H1 (cell line): ENCODE measurements around the gene JDP2. TPM values are rescaled to one million over a fixed set of nuclear protein-coding genes. Genes with fewer than 3 reads are reported as not detected.

Experiments used
- CTCF ChIA-PET: fragments of 300-600 bp; sonication (Branson Sonifier 250); formaldehyde crosslinking; loops from one replicate; lab custom pipeline; 2021; ENCODE audit not compliant: partially characterized antibody; lab: Charles Lee
- POLR2A ChIA-PET: fragments of 300-600 bp; sonication (Branson Sonifier 250); formaldehyde crosslinking; loops from one replicate; lab custom pipeline; 2021; ENCODE audit warnings: inconsistent platforms; ENCODE audit not compliant: partially characterized antibody; lab: Charles Lee
- DNase-seq, 2 experiments: peaks; one replicate each; pipeline versions ENCODE4 v3.0.0 to v3.0.0-alpha.2; 2010 to 2022; ENCODE audit warnings: low spot score in 2 of 2, low read depth in 1 of 2, mixed read lengths in 1 of 2
- FAIRE-seq: peaks from 2 replicates; lab custom pipeline; 2011; peaks lifted over from hg19 to GRCh38; lab: Jason Lieb, UNC
- H2AFZ ChIP-seq: 2 replicates; pipeline ENCODE4 v1.8.1; 2012; ENCODE audit warnings: low read length, inconsistent platforms
- H2AK5ac ChIP-seq: 2 replicates; pipeline ENCODE4 v1.6.1; 2013; ENCODE audit warnings: low read depth, low read length
- H2BK120ac ChIP-seq: replicated peaks from 2 replicates; pipeline ENCODE3; 2013; ENCODE audit warnings: low read depth, low read length, inconsistent platforms
- H2BK12ac ChIP-seq: 2 replicates; pipeline ENCODE4 v1.6.1; 2013; ENCODE audit warnings: low read depth, low read length
- H2BK15ac ChIP-seq: 2 replicates; pipeline ENCODE4 v1.6.1; 2013; ENCODE audit warnings: low read length
- H2BK20ac ChIP-seq: 2 replicates; pipeline ENCODE4 v1.6.1; 2013; ENCODE audit warnings: low read length
- H2BK5ac ChIP-seq: 2 replicates; pipeline ENCODE4 v1.6.1; 2013; ENCODE audit warnings: low read depth, low read length
- H3K14ac ChIP-seq: 2 replicates; pipeline ENCODE4 v1.6.1; 2013; ENCODE audit warnings: inconsistent platforms; ENCODE audit not compliant: insufficient read length
- H3K18ac ChIP-seq: 2 replicates; pipeline ENCODE4 v1.6.1; 2013; ENCODE audit warnings: low read length; ENCODE audit errors: extremely low read depth
- H3K23ac ChIP-seq: 2 replicates; pipeline ENCODE4 v1.6.1; 2013; ENCODE audit warnings: inconsistent platforms; ENCODE audit not compliant: insufficient read length
- H3K23me2 ChIP-seq: 2 replicates; pipeline ENCODE4 v1.6.1; 2013; ENCODE audit warnings: low read depth, low read length
- H3K27ac ChIP-seq: 2 replicates; pipeline ENCODE4 v1.6.1; 2011; ENCODE audit warnings: low read depth, low read length, inconsistent platforms
- H3K27me3 ChIP-seq, 4 experiments: replicated peaks in 1 of 4; 1 replicate in 1 of 4; 2 replicates in 3 of 4; pipeline versions ENCODE4 v1.6.1 to v1.8.1; 2011 to 2013; ENCODE audit warnings: low read length in 3 of 4, mild to moderate bottlenecking in 3 of 4, inconsistent platforms in 2 of 4, mixed read lengths in 2 of 4, moderate library complexity in 1 of 4; ENCODE audit not compliant: control insufficient read depth in 3 of 4, insufficient read depth in 3 of 4; ENCODE audit errors: extremely low read depth in 1 of 4
- H3K36me3 ChIP-seq, 4 experiments: 2 replicates each; pipeline versions ENCODE4 v1.6.1 to v1.8.1; 2011 to 2013; ENCODE audit warnings: mild to moderate bottlenecking in 4 of 4, low read length in 3 of 4, moderate library complexity in 2 of 4, control low read depth in 1 of 4, inconsistent platforms in 1 of 4; ENCODE audit not compliant: insufficient read depth in 4 of 4, control insufficient read depth in 2 of 4
- H3K4ac ChIP-seq: replicated peaks from 2 replicates; pipeline ENCODE3; 2013; ENCODE audit warnings: low read length, low read depth, mixed read lengths, inconsistent platforms; ENCODE audit not compliant: insufficient read length
- H3K4me1 ChIP-seq, 4 experiments: replicated peaks in 1 of 4; 1 replicate in 1 of 4; 2 replicates in 3 of 4; pipeline versions ENCODE4 v1.6.1 to v1.8.1; 2011 to 2013; ENCODE audit warnings: low read length in 3 of 4, inconsistent platforms in 2 of 4, mixed read lengths in 1 of 4; ENCODE audit not compliant: insufficient read depth in 4 of 4, control insufficient read depth in 3 of 4
- H3K4me2 ChIP-seq, 2 experiments: 2 replicates each; pipeline versions ENCODE4 v1.6.1 to v1.8.1; 2011 to 2013; ENCODE audit warnings: low read depth in 2 of 2, low read length in 2 of 2, control low read depth in 1 of 2, inconsistent platforms in 1 of 2, mild to moderate bottlenecking in 1 of 2; ENCODE audit not compliant: insufficient read depth in 1 of 2
- H3K4me3 ChIP-seq, 4 experiments: fragments of 200-600, 300-600 bp in 1 of 4; sonication (generic), shearing (Covaris generic), sonication (Bioruptor Twin) in 1 of 4; 2 replicates each; pipeline versions ENCODE4 v1.5.1 to v1.8.1; 2011 to 2016; ENCODE audit warnings: low read length in 4 of 4, low read depth in 3 of 4, control low read depth in 2 of 4, inconsistent platforms in 2 of 4, mild to moderate bottlenecking in 2 of 4, mixed read lengths in 1 of 4, moderate library complexity in 1 of 4; ENCODE audit not compliant: insufficient read depth in 2 of 4; ENCODE audit errors: extremely low read depth in 1 of 4
- H3K56ac ChIP-seq: replicated peaks from 2 replicates; pipeline ENCODE3; 2013; ENCODE audit warnings: low read depth, mild to moderate bottlenecking, mixed read lengths, low read length, inconsistent platforms; ENCODE audit not compliant: insufficient read length
- H3K79me1 ChIP-seq: 2 replicates; pipeline ENCODE4 v1.6.1; 2013; ENCODE audit warnings: low read depth, low read length, control low read depth
- H3K79me2 ChIP-seq, 2 experiments: 2 replicates each; pipeline versions ENCODE4 v1.6.1 to v1.8.1; 2012 to 2013; ENCODE audit warnings: low read length in 2 of 2, mild to moderate bottlenecking in 2 of 2, inconsistent platforms in 1 of 2; ENCODE audit not compliant: insufficient read depth in 2 of 2, control insufficient read depth in 1 of 2
- H3K9ac ChIP-seq, 4 experiments: replicated peaks in 1 of 4; 1 replicate in 1 of 4; 2 replicates in 3 of 4; pipeline versions ENCODE4 v1.6.1 to v1.8.1; 2011 to 2013; ENCODE audit warnings: low read depth in 3 of 4, low read length in 3 of 4, control low read depth in 2 of 4, mild to moderate bottlenecking in 2 of 4, moderate library complexity in 2 of 4, inconsistent platforms in 1 of 4; ENCODE audit errors: extremely low read depth in 1 of 4
- H3K9me3 ChIP-seq, 2 experiments: 2 replicates each; pipeline versions ENCODE4 v1.6.1 to v1.8.1; 2012 to 2013; ENCODE audit warnings: mild to moderate bottlenecking in 2 of 2, moderate library complexity in 2 of 2, control low read depth in 1 of 2, inconsistent platforms in 1 of 2, low read depth in 1 of 2, low read length in 1 of 2, mixed read lengths in 1 of 2; ENCODE audit not compliant: insufficient read depth in 2 of 2
- H4K20me1 ChIP-seq, 2 experiments: replicated peaks in 1 of 2; 2 replicates each; pipeline versions ENCODE3 to v1.8.1; 2011 to 2013; ENCODE audit warnings: inconsistent platforms in 2 of 2, low read length in 2 of 2, mild to moderate bottlenecking in 1 of 2; ENCODE audit not compliant: insufficient read depth in 2 of 2, control insufficient read depth in 1 of 2
- H4K5ac ChIP-seq: 2 replicates; pipeline ENCODE4 v1.6.1; 2013; ENCODE audit warnings: low read length, low read depth, mixed read lengths, inconsistent platforms; ENCODE audit not compliant: insufficient read length
- H4K8ac ChIP-seq: 2 replicates; pipeline ENCODE4 v1.8.0; 2013; ENCODE audit warnings: mild to moderate bottlenecking, moderate library complexity, low read length, inconsistent platforms; ENCODE audit not compliant: insufficient read depth; ENCODE audit errors: extremely low read depth
- H4K91ac ChIP-seq: replicated peaks from 2 replicates; pipeline ENCODE3; 2013; ENCODE audit warnings: low read length, mixed read lengths, inconsistent platforms; ENCODE audit not compliant: insufficient read length
- CEBPB ChIP-seq: IDR thresholded peaks from 2 replicates; pipeline ENCODE4 v1.6.1; 2012; ENCODE audit warnings: low read depth, low read length
- FOSL1 ChIP-seq: IDR thresholded peaks from 2 replicates; pipeline ENCODE4 v1.6.1; 2011; ENCODE audit warnings: mild to moderate bottlenecking, low read depth, low read length, moderate library complexity; ENCODE audit not compliant: insufficient read depth
- KDM1A ChIP-seq: fragments of 200-600, 300-600 bp; sonication (generic); IDR thresholded peaks from 2 replicates; pipeline ENCODE4 v1.7.1; 2016; ENCODE audit warnings: mild to moderate bottlenecking, low read length, borderline replicate concordance
- POLR2A ChIP-seq, 2 experiments: IDR thresholded peaks; 1 replicate in 1 of 2; 2 replicates in 1 of 2; pipeline ENCODE4 v1.6.1; 2011; ENCODE audit warnings: low read depth in 2 of 2, low read length in 2 of 2, mild to moderate bottlenecking in 2 of 2; ENCODE audit errors: control extremely low read depth in 1 of 2
- SP4 ChIP-seq: IDR thresholded peaks from 2 replicates; pipeline ENCODE4 v1.6.1; 2012; ENCODE audit warnings: low read length, inconsistent platforms
- SUZ12 ChIP-seq: fragments of 200-600 bp; sonication (generic); IDR thresholded peaks from 2 replicates; pipeline ENCODE4 v1.6.1; 2012; ENCODE audit warnings: mild to moderate bottlenecking, inconsistent platforms, low read length, moderate library complexity, mixed read lengths
- WGBS, 2 experiments: shearing (Covaris generic) in 1 of 2; methylation state at CpG; one replicate each; pipeline versions ENCODE4 v1.1.6 to v1.1.7; 2013 to 2015; ENCODE audit warnings: low lambda C conversion rate in 2 of 2, mixed read lengths in 2 of 2, inconsistent platforms in 1 of 2, low coverage in 1 of 2, missing lambda C conversion rate in 1 of 2; ENCODE audit not compliant: insufficient replicate concordance in 2 of 2, insufficient coverage in 1 of 2, insufficient read length in 1 of 2; ENCODE audit errors: extremely low coverage in 1 of 2, missing lambda C conversion rate in 1 of 2; 5-methylcytosine and 5-hydroxymethylcytosine counted together
- polyA plus RNA-seq, 7 experiments: library from polyadenylated mRNA; depleted of rRNA in 3 of 7; stranded (reverse) in 5 of 7; unstranded in 2 of 7; fragments of >200 nt in 5 of 7; fragments of 200-250 nt in 2 of 7; gene quantifications; 1 replicate in 5 of 7; 2 replicates in 1 of 7; 4 replicates in 1 of 7; pipeline versions ENCODE4 v1.2.1 to v1.2.3, GENCODE V29; 2011 to 2013; ENCODE audit warnings: missing spikeins in 2 of 7, mixed read lengths in 2 of 7
- total RNA-seq: library from RNA; stranded (reverse); fragmentation: NEBNext Ultra II Directional; extraction: Animal tissue kit (Norgen Biotek cat#: 25700); gene quantifications from 2 replicates; pipeline ENCODE4 v1.2.1, GENCODE V29; 2021

JDP2 gene
- total and polyA plus RNA-seq, 2 of the 8 experiments (the other 6 are each of a cell fraction or from before 2014, with no cell fraction given), result 8.9 to 27.2 TPM

DNA sequence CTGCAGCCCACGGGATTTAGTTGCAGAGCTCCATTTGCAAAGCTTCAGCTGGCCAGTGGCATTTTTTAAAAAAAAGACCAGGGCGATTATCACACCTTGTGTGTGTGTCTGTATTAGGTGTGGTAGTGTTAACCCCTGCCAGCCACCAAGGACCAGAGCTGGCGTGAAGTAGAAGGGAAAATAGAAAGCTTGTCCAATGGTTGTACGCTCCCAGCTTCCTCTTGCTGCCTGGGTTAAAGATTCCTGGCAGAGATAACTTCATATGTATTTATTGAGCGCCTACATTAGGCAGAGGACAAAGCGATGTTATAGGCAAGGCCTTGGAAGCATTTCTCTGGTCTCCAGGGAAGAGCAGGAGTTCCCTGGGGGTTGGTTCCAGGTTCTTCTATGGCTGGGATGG lies 3.2 kb downstream of the JDP2 start:
- H3K27me3 ChIP-seq, result peaks cover 0 to 13% (median 10%) of the 10 kb centered on the region in 4 experiments; a peak in 5 of 7 replicates
- no peak overlapping the region for H2BK5ac ChIP-seq
- TF ChIP-seq POLR2A (IDR thresholded peaks at IDR 0.05; ENCODE audit: control extremely low read depth in 1 of 2, low read depth in 2 of 2, low read length in 2 of 2) (no peak), SP4 (no peak), SUZ12 (no peak), FOSL1 (no peak), KDM1A (no peak), CEBPB (no peak)
- H3K4me2 ChIP-seq, result no peak overlapping the region; a peak in 1 of 4 replicates
- no peak overlapping the region for H3K9ac ChIP-seq
- H2AFZ ChIP-seq, result no peak overlapping the region
- H3K23me2 ChIP-seq, result peaks cover 6% of the 10 kb centered on the region; the same call in 1 of the 2 replicates
- H2BK20ac ChIP-seq, result no peak overlapping the region
- H3K56ac ChIP-seq, result no peak overlapping the region
- H2BK12ac ChIP-seq, result no peak overlapping the region
- no peak overlapping the region for H3K27ac ChIP-seq
- H3K18ac ChIP-seq, result no peak overlapping the region
- H3K36me3 ChIP-seq, result peaks cover 0 to 18% (median 3%) of the 10 kb centered on the region in 4 experiments; a peak in 1 of 8 replicates
- no peak overlapping the region for H3K14ac ChIP-seq
- no peaks in the 10 kb centered on the region for H3K9me3 ChIP-seq
- POLR2A ChIA-PET, result interaction anchor here (0.7 to 5.2 kb wide), 7 partner anchors 8 to 261 kb away, joined by 3 to 65 read pairs (median 4); no protein-coding TSS in a partner anchor
- no peak overlapping the region for H2BK15ac ChIP-seq
- H3K4me3 ChIP-seq, result no peak overlapping the region
- peaks cover 3% of the 10 kb centered on the region; the same call in 1 of the 2 replicates for H3K79me1 ChIP-seq
- H3K23ac ChIP-seq, result no peak overlapping the region
- no peak overlapping the region for H4K5ac ChIP-seq
- H4K91ac ChIP-seq, result no peak overlapping the region
- H3K79me2 ChIP-seq, result peaks cover 0 to 31% of the 10 kb centered on the region in 2 experiments; a peak in 2 of 4 replicates
- no peak overlapping the region; the same call in 1 of the 2 replicates for H2AK5ac ChIP-seq
- H3K4me1 ChIP-seq, result peaks cover 8 to 15% (median 13%) of the 10 kb centered on the region in 4 experiments
- FAIRE-seq, result no peak
- no peak overlapping the region for H2BK120ac ChIP-seq
- peaks cover 3 to 5% of the 10 kb centered on the region in 2 experiments for H4K20me1 ChIP-seq
- H4K8ac ChIP-seq, result no peak overlapping the region
- 87% methylated on average over 6 of the region's 6 CpGs; no CpG with 5 or more reads in 1 of the 2 experiments for WGBS, 2 experiments
- CTCF ChIA-PET, result interaction anchor here (0.6 to 3.1 kb wide), 9 partner anchors 12 to 126 kb away, joined by 3 to 16 read pairs (median 8); no protein-coding TSS in a partner anchor
- DNase-seq, result no peak
- no peak overlapping the region for H3K4ac ChIP-seq
